Stomach smooth muscle (tissue), 2 donors: Measurements from ENCODE around the gene ADARB2.

Experiments used
- H3K27ac ChIP-seq: one replicate; pipeline ENCODE4 v1.7.0; 2013; ENCODE audit warnings: mild to moderate bottlenecking, low read length, inconsistent platforms
- H3K27me3 ChIP-seq, 2 donors: one replicate each; pipeline ENCODE4 v1.7.0; 2013; ENCODE audit warnings: low read length in 2 of 2; ENCODE audit not compliant: insufficient read depth in 2 of 2, control insufficient read depth in 1 of 2
- H3K36me3 ChIP-seq, 2 donors: one replicate each; pipeline ENCODE4 v1.7.0; 2013; ENCODE audit warnings: low read length in 2 of 2; ENCODE audit not compliant: control insufficient read depth in 2 of 2, insufficient read depth in 2 of 2
- H3K4me1 ChIP-seq: one replicate; pipeline ENCODE4 v1.7.0; 2013; ENCODE audit warnings: low read length; ENCODE audit not compliant: control insufficient read depth, insufficient read depth
- H3K4me3 ChIP-seq, 2 donors: one replicate each; pipeline ENCODE4 v1.7.0; 2013; ENCODE audit warnings: low read length in 2 of 2
- H3K9ac ChIP-seq, 2 donors: one replicate each; pipeline ENCODE4 v1.7.0; 2013; ENCODE audit warnings: low read length in 2 of 2, mild to moderate bottlenecking in 1 of 2
- H3K9me3 ChIP-seq, 2 donors: one replicate each; pipeline ENCODE4 v1.7.0; 2013; ENCODE audit warnings: low read length in 2 of 2; ENCODE audit not compliant: control insufficient read depth in 2 of 2
- donor health status: healthy.
- donor health status: Pancreatic carcinoma.

Gene ADARB2

GRCh38 chr10:1241322-1241890, 495.9 kb downstream of the ADARB2 start:
- Histone ChIP-seq H3K9ac (no peak overlapping the region), H3K27ac (no peak overlapping the region)

GRCh38 chr10:1240341-1240775, 497.0 kb downstream of the ADARB2 start:
- H3K9ac ChIP-seq = no peak overlapping the region
- no peak overlapping the region for H3K4me3 ChIP-seq
- H3K36me3 ChIP-seq = no peaks in the 10 kb centered on the region
- no peak overlapping the region for H3K27ac ChIP-seq
- H3K27me3 ChIP-seq = peaks cover 8 to 17% of the 10 kb centered on the region in 2 donors
- H3K4me1 ChIP-seq = no peaks in the 10 kb centered on the region
- no peaks in the 10 kb centered on the region for H3K9me3 ChIP-seq

More at GRCh38 chr10:1241322-1241890, 495.9 kb downstream of the ADARB2 start:
- Histone ChIP-seq H3K27me3 (peaks cover 8 to 17% of the 10 kb centered on the region in 2 donors), H3K36me3 (no peaks in the 10 kb centered on the region), H3K4me3 (no peak overlapping the region), H3K4me1 (no peaks in the 10 kb centered on the region), H3K9me3 (no peaks in the 10 kb centered on the region)

- H3K4me3 ChIP-seq = no peak overlapping the region
- no peak overlapping the region for H3K27ac ChIP-seq
- H3K4me1 ChIP-seq = no peaks in the 10 kb centered on the region
- peaks cover 0 to 2% of the 10 kb centered on the region in 2 donors for H3K27me3 ChIP-seq
- no peak overlapping the region for H3K9ac ChIP-seq
- no peaks in the 10 kb centered on the region for H3K9me3 ChIP-seq
- no peaks in the 10 kb centered on the region for H3K36me3 ChIP-seq
These were observed 504.3 kb downstream of the ADARB2 start for GRCh38 chr10:1233031-1233430.

- no peak overlapping the region for H3K27ac ChIP-seq
These were observed 505.0 kb downstream of the ADARB2 start for GRCh38 chr10:1232164-1232911.

GRCh38 chr10:1230592-1231275, 506.6 kb downstream of the ADARB2 start:
- H3K27ac ChIP-seq = no peak overlapping the region
- H3K36me3 ChIP-seq = no peaks in the 10 kb centered on the region
- H3K4me3 ChIP-seq = no peak overlapping the region
- peaks cover 0 to 2% of the 10 kb centered on the region in 2 donors for H3K27me3 ChIP-seq
- no peaks in the 10 kb centered on the region for H3K9me3 ChIP-seq
- H3K4me1 ChIP-seq = no peaks in the 10 kb centered on the region
- H3K9ac ChIP-seq = no peak overlapping the region

More at GRCh38 chr10:1232164-1232911, 505.0 kb downstream of the ADARB2 start:
- Histone ChIP-seq H3K9ac (no peak overlapping the region), H3K4me1 (no peaks in the 10 kb centered on the region), H3K36me3 (no peaks in the 10 kb centered on the region), H3K9me3 (no peaks in the 10 kb centered on the region), H3K27me3 (peaks cover 0 to 2% of the 10 kb centered on the region in 2 donors), H3K4me3 (no peak overlapping the region)

- H3K9me3 ChIP-seq = no peaks in the 10 kb centered on the region
- no peak overlapping the region for H3K9ac ChIP-seq
- H3K27me3 ChIP-seq = peaks cover 0 to 2% of the 10 kb centered on the region in 2 donors
- H3K4me1 ChIP-seq = no peaks in the 10 kb centered on the region
- H3K4me3 ChIP-seq = no peak overlapping the region
- no peaks in the 10 kb centered on the region for H3K36me3 ChIP-seq
- no peak overlapping the region for H3K27ac ChIP-seq
These were observed 507.2 kb downstream of the ADARB2 start for GRCh38 chr10:1230138-1230537.

- H3K4me3 ChIP-seq = no peak overlapping the region
- H3K9me3 ChIP-seq = no peaks in the 10 kb centered on the region
- H3K9ac ChIP-seq = no peak overlapping the region
- peaks cover 0 to 2% of the 10 kb centered on the region in 2 donors for H3K27me3 ChIP-seq
- H3K4me1 ChIP-seq = no peaks in the 10 kb centered on the region
- no peak overlapping the region for H3K27ac ChIP-seq
- no peaks in the 10 kb centered on the region for H3K36me3 ChIP-seq
These were observed 507.8 kb downstream of the ADARB2 start for GRCh38 chr10:1229574-1229973.

- no peak overlapping the region for H3K9ac ChIP-seq
- peaks cover 0 to 2% of the 10 kb centered on the region in 2 donors for H3K27me3 ChIP-seq
- H3K4me3 ChIP-seq = no peak overlapping the region
- H3K27ac ChIP-seq = no peak overlapping the region
- no peaks in the 10 kb centered on the region for H3K4me1 ChIP-seq
- no peaks in the 10 kb centered on the region for H3K36me3 ChIP-seq
- H3K9me3 ChIP-seq = no peaks in the 10 kb centered on the region
These were observed 508.2 kb downstream of the ADARB2 start for GRCh38 chr10:1229116-1229515.

- no peak overlapping the region for H3K27ac ChIP-seq
These were observed 508.8 kb downstream of the ADARB2 start for GRCh38 chr10:1228467-1228975.

GRCh38 chr10:1227510-1228402, 509.6 kb downstream of the ADARB2 start:
- Histone ChIP-seq H3K36me3 (no peaks in the 10 kb centered on the region), H3K27ac (no peak overlapping the region), H3K27me3 (peaks cover 0 to 2% of the 10 kb centered on the region in 2 donors), H3K9me3 (no peaks in the 10 kb centered on the region), H3K4me1 (no peaks in the 10 kb centered on the region), H3K4me3 (no peak overlapping the region), H3K9ac (no peak overlapping the region)

More at GRCh38 chr10:1228467-1228975, 508.8 kb downstream of the ADARB2 start:
- Histone ChIP-seq H3K9me3 (no peaks in the 10 kb centered on the region), H3K9ac (no peak overlapping the region), H3K27me3 (peaks cover 0 to 2% of the 10 kb centered on the region in 2 donors), H3K36me3 (no peaks in the 10 kb centered on the region), H3K4me1 (no peaks in the 10 kb centered on the region), H3K4me3 (no peak overlapping the region)
